BE2C (cell line): ENCODE measurements around the gene GPS2. TPM values are rescaled to one million over a fixed set of nuclear protein-coding genes. Genes with fewer than 3 reads are reported as not detected.

Experiments used
- DNase-seq: peaks from one replicate; pipeline ENCODE4 v3.0.0-alpha.2; 2020
- H3K27me3 ChIP-seq: fragments of 250-450 bp; sonication (Bioruptor Pico); 2 replicates; pipeline ENCODE4 v1.5.1; 2020; ENCODE audit warnings: mild to moderate bottlenecking
- H3K36me3 ChIP-seq: fragments of 250-450 bp; sonication (Bioruptor Pico); 2 replicates; pipeline ENCODE4 v1.5.1; 2020; ENCODE audit warnings: mild to moderate bottlenecking
- H3K4me1 ChIP-seq: fragments of 250-450 bp; sonication (Bioruptor Pico); 2 replicates; pipeline ENCODE4 v1.5.1; 2020
- H3K4me3 ChIP-seq: 2 replicates; pipeline ENCODE4 v1.5.1; 2011; ENCODE audit warnings: low read depth, low read length
- H3K9me3 ChIP-seq: fragments of 250-450 bp; sonication (Bioruptor Pico); 2 replicates; pipeline ENCODE4 v1.5.1; 2020
- CTCF ChIP-seq: IDR thresholded peaks from 2 replicates; pipeline ENCODE4 v1.5.1; 2012; ENCODE audit warnings: mild to moderate bottlenecking, low read depth, low read length
- polyA plus RNA-seq: library from polyadenylated mRNA; unstranded; fragments of >200 nt; gene quantifications from one replicate; pipeline ENCODE4 v1.2.1, GENCODE V29; 2012; ENCODE audit warnings: low read depth, missing spikeins; ENCODE audit not compliant: insufficient read length, insufficient read depth

GPS2 gene
- 123 TPM for polyA plus RNA-seq

GRCh38 chr17:7314719-7315569 is at the start of gene GPS2:
Gene GPS2 (minus strand): TSS chr17:7315360. CDS start chr17:7315052, 308 bp downstream.
- peak; percentile 85 for DNase-seq
- Histone ChIP-seq H3K4me3 (peak within 1 kb of the TSS; percentile 68), H3K36me3 (peaks cover 34% of the 10 kb centered on the region), H3K27me3 (no peaks in the 10 kb centered on the region), H3K9me3 (no peaks in the 10 kb centered on the region), H3K4me1 (no peaks in the 10 kb centered on the region)
- no peak for TF ChIP-seq CTCF

GRCh38 chr17:7363311-7363710 is 48.2 kb upstream of the GPS2 start:
- Histone ChIP-seq H3K27me3 (no peaks in the 10 kb centered on the region), H3K9me3 (no peaks in the 10 kb centered on the region), H3K4me3 (no peak overlapping the region), H3K4me1 (no peaks in the 10 kb centered on the region), H3K36me3 (no peaks in the 10 kb centered on the region)
- no peak for DNase-seq
- no peak for TF ChIP-seq CTCF

GRCh38 chr17:7361906-7362305 is 46.7 kb upstream of the GPS2 start:
- Histone ChIP-seq H3K27me3 (no peaks in the 10 kb centered on the region), H3K4me3 (no peak overlapping the region), H3K4me1 (no peaks in the 10 kb centered on the region), H3K36me3 (no peaks in the 10 kb centered on the region), H3K9me3 (no peaks in the 10 kb centered on the region)
- TF ChIP-seq CTCF, result no peak
- no peak for DNase-seq

- Histone ChIP-seq H3K4me1 (no peaks in the 10 kb centered on the region), H3K27me3 (no peaks in the 10 kb centered on the region), H3K9me3 (no peaks in the 10 kb centered on the region), H3K4me3 (no peak overlapping the region), H3K36me3 (no peaks in the 10 kb centered on the region)
- no peak for DNase-seq
- TF ChIP-seq CTCF, result no peak
These were observed 42.2 kb upstream of the GPS2 start for GRCh38 chr17:7357381-7357780.

GRCh38 chr17:7356756-7357155 is 41.6 kb upstream of the GPS2 start:
- Histone ChIP-seq H3K36me3 (no peaks in the 10 kb centered on the region), H3K27me3 (no peaks in the 10 kb centered on the region), H3K4me1 (no peaks in the 10 kb centered on the region), H3K9me3 (no peaks in the 10 kb centered on the region), H3K4me3 (no peak overlapping the region)
- no peak for TF ChIP-seq CTCF
- no peak for DNase-seq

- peak; percentile 77 for DNase-seq
- Histone ChIP-seq H3K4me1 (no peaks in the 10 kb centered on the region), H3K27me3 (no peaks in the 10 kb centered on the region), H3K4me3 (no peak overlapping the region), H3K9me3 (no peaks in the 10 kb centered on the region), H3K36me3 (no peaks in the 10 kb centered on the region)
- peak; percentile 71 for TF ChIP-seq CTCF
These were observed 41.0 kb upstream of the GPS2 start for GRCh38 chr17:7356072-7356549.
